ENCODE results near the gene PYDC1.
"Not testable (repeated sequence)": the region's sequence is repeated elsewhere in the genome, so short reads cannot be mapped to it uniquely, and the experiment has no call there.

Gene PYDC1

GRCh38 chr16:31216422-31217135 is at the start of gene PYDC1:
Gene PYDC1 (minus strand): TSS chr16:31217135. CDS start chr16:31217028, 107 bp downstream.
- no peak for FAIRE-seq
- no peak for DNase-seq (ENCODE audit: low spot score)

- FAIRE-seq: no peak
- peak; percentile 61 for DNase-seq (ENCODE audit: low spot score)
These were observed 48.7 kb upstream of the PYDC1 start for GRCh38 chr16:31265329-31266245.

- no peak for FAIRE-seq
These were observed 45.1 kb upstream of the PYDC1 start for GRCh38 chr16:31262084-31262483.

GRCh38 chr16:31260136-31260931 is 43.4 kb upstream of the PYDC1 start:
- DNase-seq (ENCODE audit: low spot score) (no peak), FAIRE-seq (no peak)

More at GRCh38 chr16:31262084-31262483, 45.1 kb upstream of the PYDC1 start:
- DNase-seq (ENCODE audit: low spot score): no peak

- FAIRE-seq (no peak), DNase-seq (ENCODE audit: low spot score) (no peak)
These were observed 41.4 kb upstream of the PYDC1 start for GRCh38 chr16:31258366-31258765.

- FAIRE-seq: no peak
- DNase-seq (ENCODE audit: low spot score): no peak
These were observed 39.5 kb upstream of the PYDC1 start for GRCh38 chr16:31256466-31256865.

GRCh38 chr16:31253642-31254045 is 36.7 kb upstream of the PYDC1 start:
- FAIRE-seq (no peak), DNase-seq (ENCODE audit: low spot score) (no peak)

- no peak for FAIRE-seq
These were observed 34.5 kb upstream of the PYDC1 start for GRCh38 chr16:31251435-31251834.

GRCh38 chr16:31250782-31251384 is 33.9 kb upstream of the PYDC1 start:
- DNase-seq (ENCODE audit: low spot score): no peak
- no peak for FAIRE-seq

More at GRCh38 chr16:31251435-31251834, 34.5 kb upstream of the PYDC1 start:
- DNase-seq (ENCODE audit: low spot score): no peak

- no peak for DNase-seq (ENCODE audit: low spot score)
- no peak for FAIRE-seq
These were observed 31.4 kb upstream of the PYDC1 start for GRCh38 chr16:31248344-31248743.

- DNase-seq (ENCODE audit: low spot score) (no peak), FAIRE-seq (no peak)
These were observed 29.4 kb upstream of the PYDC1 start for GRCh38 chr16:31246296-31246695.

- FAIRE-seq: not testable (repeated sequence)
These were observed 28.7 kb upstream of the PYDC1 start for GRCh38 chr16:31245598-31245997.

GRCh38 chr16:31243734-31244670 is 27.1 kb upstream of the PYDC1 start:
- DNase-seq (ENCODE audit: low spot score) (no peak), FAIRE-seq (no peak)

More at GRCh38 chr16:31245598-31245997, 28.7 kb upstream of the PYDC1 start:
- DNase-seq (ENCODE audit: low spot score): not testable (repeated sequence)

- FAIRE-seq (no peak), DNase-seq (ENCODE audit: low spot score) (no peak)
These were observed 25.3 kb upstream of the PYDC1 start for GRCh38 chr16:31242206-31242605.

- DNase-seq (ENCODE audit: low spot score): no peak
- no peak for FAIRE-seq
These were observed 21.1 kb upstream of the PYDC1 start for GRCh38 chr16:31238041-31238440.

- DNase-seq (ENCODE audit: low spot score) (no peak), FAIRE-seq (no peak)
These were observed 12.6 kb upstream of the PYDC1 start for GRCh38 chr16:31229501-31229900.

- DNase-seq (ENCODE audit: low spot score) (no peak), FAIRE-seq (no peak)
These were observed 11.3 kb upstream of the PYDC1 start for GRCh38 chr16:31228206-31228605.

- DNase-seq (ENCODE audit: low spot score) (no peak), FAIRE-seq (no peak)
These were observed 8.3 kb upstream of the PYDC1 start for GRCh38 chr16:31225193-31225592.

- DNase-seq (ENCODE audit: low spot score) (no peak), FAIRE-seq (no peak)
These were observed 7.4 kb upstream of the PYDC1 start for GRCh38 chr16:31224092-31224955.
